ENCODE data around the gene CDK19.

CDK19 gene

DNA sequence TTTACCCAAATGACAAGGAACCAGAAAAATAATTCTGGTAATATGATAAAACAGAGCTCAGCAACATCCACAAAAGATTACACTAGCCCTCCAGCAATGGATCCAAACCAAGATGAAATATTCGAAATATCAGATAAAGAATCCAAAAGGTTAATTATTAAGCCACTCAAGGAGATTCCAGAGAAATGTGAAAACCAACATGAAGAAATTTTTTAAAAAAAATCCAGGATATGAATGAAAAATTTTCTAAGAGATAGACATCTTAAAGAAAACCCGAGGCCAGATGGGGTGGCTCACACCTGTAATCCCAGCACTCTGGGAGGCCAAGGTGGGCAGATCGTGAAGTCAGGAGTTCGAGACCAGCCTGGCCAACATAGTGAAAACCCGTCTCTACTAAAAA, 124.4 kb downstream of the CDK19 start:
- H3K27me3 ChIP-seq (ENCODE audit: insufficient read depth, low read depth, severe bottlenecking) = no peaks in the 10 kb centered on the region
- no peak overlapping the region for H3K27ac ChIP-seq
- H3K9me3 ChIP-seq (ENCODE audit: severe bottlenecking) = no peaks in the 10 kb centered on the region
- H3K4me3 ChIP-seq (ENCODE audit: low read depth, low read length) = no peak overlapping the region
- no peak for DNase-seq
- H3K36me3 ChIP-seq = no peaks in the 10 kb centered on the region
- TF ChIP-seq, protein P1, sequence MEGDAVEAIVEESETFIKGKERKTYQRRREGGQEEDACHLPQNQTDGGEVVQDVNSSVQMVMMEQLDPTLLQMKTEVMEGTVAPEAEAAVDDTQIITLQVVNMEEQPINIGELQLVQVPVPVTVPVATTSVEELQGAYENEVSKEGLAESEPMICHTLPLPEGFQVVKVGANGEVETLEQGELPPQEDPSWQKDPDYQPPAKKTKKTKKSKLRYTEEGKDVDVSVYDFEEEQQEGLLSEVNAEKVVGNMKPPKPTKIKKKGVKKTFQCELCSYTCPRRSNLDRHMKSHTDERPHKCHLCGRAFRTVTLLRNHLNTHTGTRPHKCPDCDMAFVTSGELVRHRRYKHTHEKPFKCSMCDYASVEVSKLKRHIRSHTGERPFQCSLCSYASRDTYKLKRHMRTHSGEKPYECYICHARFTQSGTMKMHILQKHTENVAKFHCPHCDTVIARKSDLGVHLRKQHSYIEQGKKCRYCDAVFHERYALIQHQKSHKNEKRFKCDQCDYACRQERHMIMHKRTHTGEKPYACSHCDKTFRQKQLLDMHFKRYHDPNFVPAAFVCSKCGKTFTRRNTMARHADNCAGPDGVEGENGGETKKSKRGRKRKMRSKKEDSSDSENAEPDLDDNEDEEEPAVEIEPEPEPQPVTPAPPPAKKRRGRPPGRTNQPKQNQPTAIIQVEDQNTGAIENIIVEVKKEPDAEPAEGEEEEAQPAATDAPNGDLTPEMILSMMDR (IDR thresholded peaks at IDR 0.05; ENCODE audit: low read depth, low read length) = no peak

DNA sequence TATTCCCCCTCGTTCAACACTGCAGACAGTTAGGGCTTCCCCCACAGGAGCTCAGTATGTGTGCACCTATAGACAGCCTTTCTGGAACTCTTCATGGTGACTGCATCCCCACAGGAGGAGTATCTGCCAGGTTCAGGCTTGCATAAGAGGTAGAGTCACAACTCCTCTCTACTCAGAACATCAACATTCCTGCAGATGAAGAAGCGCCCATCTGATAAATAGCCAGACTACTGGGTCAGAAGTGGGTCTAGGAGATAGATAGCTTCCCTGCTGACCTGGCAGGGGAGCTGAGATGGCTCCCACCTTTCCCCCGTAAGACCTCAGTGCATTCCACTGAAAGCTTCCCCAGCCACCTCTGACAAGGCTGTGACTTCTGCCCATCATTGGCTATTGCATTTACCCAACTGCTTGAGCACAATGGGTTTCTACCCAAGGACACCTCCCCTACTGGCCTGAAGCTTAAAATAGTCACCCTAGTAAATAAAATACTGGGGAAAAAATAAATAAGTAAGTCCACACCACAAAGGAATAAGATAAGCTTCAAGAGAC, 125.1 kb downstream of the CDK19 start:
- no peak overlapping the region for H3K27ac ChIP-seq
- no peak for DNase-seq
- H3K36me3 ChIP-seq = no peaks in the 10 kb centered on the region

DNA sequence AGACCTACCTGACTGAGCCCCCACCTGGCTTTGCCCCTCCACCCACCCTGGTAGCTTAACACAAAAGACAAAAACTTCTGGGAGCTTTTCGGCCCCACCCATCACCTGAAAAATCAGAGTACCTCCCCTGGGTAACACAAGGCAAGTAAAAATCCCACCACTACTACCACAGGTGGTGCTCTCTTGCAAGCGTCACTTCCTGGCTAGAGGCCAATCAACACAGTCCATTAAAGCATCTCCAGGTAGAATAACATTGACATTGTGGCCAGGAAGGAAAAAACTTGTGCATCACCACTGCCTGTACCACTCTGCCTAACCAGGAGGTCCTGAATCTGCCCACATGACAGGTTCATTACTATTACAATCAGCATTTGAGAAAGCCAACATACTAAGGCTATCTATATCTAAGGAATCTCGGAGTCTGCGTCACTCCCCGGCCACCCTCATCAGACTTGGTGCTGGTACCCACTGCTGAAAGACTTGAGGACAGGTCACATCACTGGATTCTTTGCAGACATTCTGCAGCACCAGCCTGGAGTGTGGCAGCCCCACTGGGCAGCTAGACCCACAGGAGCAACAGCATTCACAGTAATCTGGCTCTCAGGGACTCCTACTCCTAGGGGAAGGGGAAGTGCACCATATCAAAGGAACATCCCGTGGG, 125.9 kb downstream of the CDK19 start:
- Histone ChIP-seq H3K4me3 (ENCODE audit: low read depth, low read length) (no peak overlapping the region), H3K27me3 (ENCODE audit: insufficient read depth, low read depth, severe bottlenecking) (no peaks in the 10 kb centered on the region), H3K27ac (no peak overlapping the region), H3K36me3 (no peaks in the 10 kb centered on the region), H3K9me3 (ENCODE audit: severe bottlenecking) (no peaks in the 10 kb centered on the region)
- DNase-seq = no peak
- TF ChIP-seq, protein P1 (IDR thresholded peaks at IDR 0.05; ENCODE audit: low read depth, low read length) = no peak

More for the DNA sequence above, 125.1 kb downstream of the CDK19 start:
- Histone ChIP-seq H3K9me3 (ENCODE audit: severe bottlenecking) (no peaks in the 10 kb centered on the region), H3K4me3 (ENCODE audit: low read depth, low read length) (no peak overlapping the region), H3K27me3 (ENCODE audit: insufficient read depth, low read depth, severe bottlenecking) (no peaks in the 10 kb centered on the region)
- TF ChIP-seq, protein P1 (IDR thresholded peaks at IDR 0.05; ENCODE audit: low read depth, low read length) = no peak

DNA sequence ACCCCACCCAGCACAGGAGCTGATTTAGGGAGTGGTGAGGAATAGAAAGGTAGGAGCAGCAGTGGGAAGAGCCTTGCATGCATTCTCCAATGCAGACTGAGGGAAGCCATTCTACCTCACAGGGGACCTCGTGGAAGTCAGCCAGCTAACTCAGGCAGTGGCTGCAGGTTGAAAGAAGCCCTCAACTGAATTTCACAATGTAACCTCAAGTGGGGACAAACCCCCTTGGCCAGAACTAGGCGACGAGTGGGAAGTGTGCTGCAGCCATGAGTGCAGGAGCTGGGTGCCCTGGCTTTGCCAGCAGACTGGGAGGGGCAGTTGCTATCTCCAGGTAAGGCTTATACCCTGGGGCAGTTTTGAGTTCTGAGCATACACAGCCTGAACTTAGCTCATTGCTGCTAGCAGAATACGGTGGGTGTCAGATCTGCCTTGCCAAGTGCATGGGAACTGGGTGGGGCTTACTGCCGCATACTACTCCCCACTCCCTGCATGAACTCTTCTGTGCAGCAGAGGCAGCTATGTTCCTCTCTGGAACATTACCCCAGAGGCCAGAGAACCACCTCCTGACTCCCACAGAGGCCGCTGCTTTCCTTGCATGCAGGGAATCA, 126.5 kb downstream of the CDK19 start:
- H3K36me3 ChIP-seq = no peaks in the 10 kb centered on the region
- no peak overlapping the region for H3K4me3 ChIP-seq (ENCODE audit: low read depth, low read length)
- no peak overlapping the region for H3K27ac ChIP-seq
- DNase-seq = no peak
- TF ChIP-seq, protein P1 (IDR thresholded peaks at IDR 0.05; ENCODE audit: low read depth, low read length) = no peak
- H3K9me3 ChIP-seq (ENCODE audit: severe bottlenecking) = no peaks in the 10 kb centered on the region
- no peaks in the 10 kb centered on the region for H3K27me3 ChIP-seq (ENCODE audit: insufficient read depth, low read depth, severe bottlenecking)

DNA sequence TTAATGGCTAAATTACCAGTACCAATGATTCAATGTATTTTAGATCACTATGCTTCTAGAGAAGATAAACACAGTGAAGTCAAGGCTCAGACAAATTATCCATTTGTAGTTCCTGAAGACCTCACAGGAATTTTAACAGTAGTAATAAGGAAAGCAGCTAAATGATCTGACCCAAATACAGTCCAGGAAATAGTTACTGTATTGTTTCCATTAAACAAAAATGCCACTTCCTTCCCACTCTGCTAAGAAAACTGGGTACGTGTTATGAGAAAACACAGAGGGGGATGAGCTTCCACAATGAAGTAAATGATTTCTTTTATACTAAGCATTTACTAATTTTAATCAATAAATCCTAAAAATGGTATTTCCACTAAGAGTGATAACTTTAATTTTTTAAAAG, 127.9 kb downstream of the CDK19 start:
- no peak overlapping the region for H3K27ac ChIP-seq
- TF ChIP-seq, protein P1 (IDR thresholded peaks at IDR 0.05; ENCODE audit: low read depth, low read length) = no peak
- no peaks in the 10 kb centered on the region for H3K36me3 ChIP-seq
- no peaks in the 10 kb centered on the region for H3K9me3 ChIP-seq (ENCODE audit: severe bottlenecking)
- H3K27me3 ChIP-seq (ENCODE audit: insufficient read depth, low read depth, severe bottlenecking) = no peaks in the 10 kb centered on the region
- DNase-seq = no peak
- no peak overlapping the region for H3K4me3 ChIP-seq (ENCODE audit: low read depth, low read length)

All from WERI-Rb-1 (cell line).